Measurements from ENCODE around the gene MOB1A.

The MOB1A gene

GRCh38 chr2:74178211-74179062, at the start of gene MOB1A:
TSS of gene MOB1A (minus strand) at chr2:74178879. CDS start at chr2:74178674, 205 bp downstream.
- no peak for TF ChIP-seq CTCF (conservative IDR thresholded peaks at IDR 0.05)
- H3K27ac ChIP-seq = peak within 1 kb of the TSS; percentile 85

GRCh38 chr2:74227646-74228045, 49.0 kb upstream of the MOB1A start:
- no peak overlapping the region for H3K27ac ChIP-seq
- no peak for TF ChIP-seq CTCF (conservative IDR thresholded peaks at IDR 0.05)

- H3K27ac ChIP-seq = no peak overlapping the region
- TF ChIP-seq CTCF (conservative IDR thresholded peaks at IDR 0.05) = no peak
These were observed 48.1 kb upstream of the MOB1A start for GRCh38 chr2:74226648-74227213.

GRCh38 chr2:74225698-74226459, 47.2 kb upstream of the MOB1A start:
- H3K27ac ChIP-seq = no peak overlapping the region
- TF ChIP-seq CTCF (conservative IDR thresholded peaks at IDR 0.05) = no peak

GRCh38 chr2:74223941-74224770, 45.5 kb upstream of the MOB1A start:
- no peak for TF ChIP-seq CTCF (conservative IDR thresholded peaks at IDR 0.05)
- H3K27ac ChIP-seq = no peak overlapping the region

GRCh38 chr2:74222300-74222650, 43.6 kb upstream of the MOB1A start:
- no peak for TF ChIP-seq CTCF (conservative IDR thresholded peaks at IDR 0.05)

More at GRCh38 chr2:74222300-74222650, 43.6 kb upstream of the MOB1A start:
- no peak overlapping the region for H3K27ac ChIP-seq
